Kasumi-1 (cell line): ENCODE data around the gene PPP1R12C.

Experiments
- DNase-seq, 2 experiments: peaks; one replicate each; lab custom pipeline; 2025; lab: John Stamatoyannopoulos, UW

PPP1R12C gene

GRCh38 chr19:55091126-55091910 is 26.1 kb downstream of the PPP1R12C start:
- no peak for DNase-seq

- DNase-seq, result no peak
Observed at GRCh38 chr19:55090564-55090963, 26.9 kb downstream of the PPP1R12C start.

- DNase-seq, result no peak
Observed at GRCh38 chr19:55089342-55089944, 28.0 kb downstream of the PPP1R12C start.

- DNase-seq, result peak; percentile 48 to 50
Observed at GRCh38 chr19:55088543-55089341, 28.7 kb downstream of the PPP1R12C start.

GRCh38 chr19:55088021-55088451 is 29.4 kb downstream of the PPP1R12C start:
- DNase-seq, result no peak

GRCh38 chr19:55087542-55087901 is 29.9 kb downstream of the PPP1R12C start:
- no peak for DNase-seq

GRCh38 chr19:55086730-55087541 is 30.5 kb downstream of the PPP1R12C start:
- no peak for DNase-seq

- DNase-seq, result no peak
Observed at GRCh38 chr19:55085923-55086715, 31.3 kb downstream of the PPP1R12C start.

GRCh38 chr19:55084416-55084815 is 33.0 kb downstream of the PPP1R12C start:
- no peak for DNase-seq

- no peak for DNase-seq
Observed at GRCh38 chr19:55083004-55083850, 34.2 kb downstream of the PPP1R12C start.

GRCh38 chr19:55082020-55082851 is 35.2 kb downstream of the PPP1R12C start:
- peak; percentile 63 to 68 for DNase-seq

GRCh38 chr19:55081770-55082019 is 35.7 kb downstream of the PPP1R12C start:
- DNase-seq, result no peak

GRCh38 chr19:55080968-55081769 is 36.3 kb downstream of the PPP1R12C start:
- DNase-seq, result peak; percentile 79 to 89

- peak; percentile 68 to 81 for DNase-seq
Observed at GRCh38 chr19:55080121-55080967, 37.1 kb downstream of the PPP1R12C start.

GRCh38 chr19:55079400-55080038 is 37.9 kb downstream of the PPP1R12C start:
- DNase-seq, result no peak

- DNase-seq, result no peak
Observed at GRCh38 chr19:55078996-55079395, 38.4 kb downstream of the PPP1R12C start.

GRCh38 chr19:55077106-55077505 is 40.3 kb downstream of the PPP1R12C start:
- no peak for DNase-seq
